Measurements from ENCODE around the gene KTN1.

KTN1 gene

DNA sequence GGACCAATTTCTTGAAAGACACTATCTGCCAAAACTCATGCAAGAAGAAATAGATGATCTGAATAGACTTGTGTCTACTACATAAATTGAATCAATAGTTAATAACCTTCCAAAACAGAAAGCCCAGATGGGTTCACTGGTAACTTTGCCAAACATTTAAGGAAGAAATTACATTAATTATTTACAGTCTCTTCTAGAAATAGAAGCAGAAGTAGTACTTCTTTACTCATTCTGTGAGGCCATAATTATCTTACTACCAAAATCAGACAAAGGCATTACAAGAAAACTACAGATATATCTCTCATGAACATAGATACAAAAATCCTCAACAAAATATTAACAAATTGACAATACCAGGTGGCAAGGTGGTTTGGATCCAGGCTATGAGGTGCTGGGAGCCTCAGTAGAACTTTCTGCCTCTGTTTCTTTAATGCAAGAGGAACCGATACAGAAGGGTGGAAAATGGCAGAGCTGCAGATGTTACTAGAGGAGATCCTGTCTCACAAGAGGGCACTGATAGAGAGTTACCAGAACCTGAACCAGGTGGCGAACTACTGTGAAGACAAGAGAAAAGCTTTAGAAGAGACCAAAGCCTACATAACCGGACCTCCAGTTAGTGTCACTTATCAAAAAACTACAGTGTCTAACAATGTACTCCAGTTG lies 33.7 kb upstream of the KTN1 start:
- Histone ChIP-seq H3K27me3 (ENCODE audit: insufficient read depth, low read length) (no peaks in the 10 kb centered on the region), H3K4me1 (ENCODE audit: insufficient read depth, low read length) (no peaks in the 10 kb centered on the region), H2AFZ (ENCODE audit: low read depth, low read length) (no peak overlapping the region), H3K4me3 (ENCODE audit: low read length) (no peak overlapping the region), H3K36me3 (ENCODE audit: insufficient read depth, low read length) (no peaks in the 10 kb centered on the region), H3K9me3 (ENCODE audit: low read length) (no peaks in the 10 kb centered on the region)

DNA sequence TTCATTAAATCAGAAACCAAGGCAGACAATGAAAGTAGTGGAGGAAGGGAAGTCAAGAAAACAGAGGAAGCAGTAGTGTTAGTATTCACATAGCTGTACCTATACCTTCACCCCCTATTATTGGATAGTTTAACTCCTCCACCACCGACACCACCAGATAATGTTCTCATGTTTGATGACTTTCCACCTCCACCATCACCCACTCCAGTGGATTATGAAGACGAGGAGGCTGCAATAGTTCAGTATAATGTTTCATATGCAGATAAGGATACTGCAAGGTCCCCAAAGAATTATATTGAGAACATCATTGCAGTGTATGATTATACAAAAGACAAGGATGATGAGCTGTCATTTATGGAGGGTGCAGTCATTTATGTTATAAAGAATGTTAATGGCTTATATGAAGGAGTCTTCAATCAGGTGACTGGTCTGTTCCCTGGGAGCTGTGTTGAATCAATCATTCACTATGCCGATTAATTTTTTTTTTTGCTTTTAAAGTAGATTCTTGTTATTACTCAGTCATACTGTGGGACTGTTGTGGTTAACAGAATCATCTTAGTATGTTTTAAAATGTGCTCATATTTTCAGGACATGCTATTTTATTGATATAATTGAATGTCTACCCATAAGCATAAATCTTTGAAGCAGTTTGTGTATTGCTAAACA lies 32.2 kb upstream of the KTN1 start:
- no peak overlapping the region for H3K4me3 ChIP-seq (ENCODE audit: low read length)
- no peak overlapping the region for H2AFZ ChIP-seq (ENCODE audit: low read depth, low read length)
- no peaks in the 10 kb centered on the region for H3K36me3 ChIP-seq (ENCODE audit: insufficient read depth, low read length)
- H3K9me3 ChIP-seq (ENCODE audit: low read length) = no peaks in the 10 kb centered on the region
- H3K27me3 ChIP-seq (ENCODE audit: insufficient read depth, low read length) = no peaks in the 10 kb centered on the region
- no peaks in the 10 kb centered on the region for H3K4me1 ChIP-seq (ENCODE audit: insufficient read depth, low read length)

DNA sequence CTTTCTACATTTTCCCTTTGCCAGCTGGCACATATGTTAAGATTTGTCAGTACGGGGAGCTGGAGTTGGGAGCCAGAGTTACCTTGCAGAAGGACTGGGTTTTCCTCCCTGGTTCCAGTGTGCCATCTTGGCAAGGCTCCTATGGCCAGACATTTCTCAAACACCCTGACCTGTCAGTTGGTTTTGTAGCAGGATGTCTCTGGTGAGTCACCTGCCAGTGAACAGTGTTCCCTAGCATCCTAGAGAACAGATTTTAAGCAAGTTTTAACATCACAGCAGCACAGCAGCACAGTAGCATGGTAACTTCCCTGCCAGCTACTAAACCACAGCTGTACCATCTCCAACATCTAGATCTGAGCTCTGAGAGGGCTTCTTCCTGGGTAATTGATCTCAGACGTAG lies 26.2 kb upstream of the KTN1 start:
- H2AFZ ChIP-seq (ENCODE audit: low read depth, low read length) = no peak overlapping the region
- H3K9me3 ChIP-seq (ENCODE audit: low read length) = peaks cover 3% of the 10 kb centered on the region
- peaks cover under 1% of the 10 kb centered on the region for H3K36me3 ChIP-seq (ENCODE audit: insufficient read depth, low read length)
- peaks cover 3% of the 10 kb centered on the region for H3K4me1 ChIP-seq (ENCODE audit: insufficient read depth, low read length)
- H3K4me3 ChIP-seq (ENCODE audit: low read length) = no peak overlapping the region
- no peaks in the 10 kb centered on the region for H3K27me3 ChIP-seq (ENCODE audit: insufficient read depth, low read length)

DNA sequence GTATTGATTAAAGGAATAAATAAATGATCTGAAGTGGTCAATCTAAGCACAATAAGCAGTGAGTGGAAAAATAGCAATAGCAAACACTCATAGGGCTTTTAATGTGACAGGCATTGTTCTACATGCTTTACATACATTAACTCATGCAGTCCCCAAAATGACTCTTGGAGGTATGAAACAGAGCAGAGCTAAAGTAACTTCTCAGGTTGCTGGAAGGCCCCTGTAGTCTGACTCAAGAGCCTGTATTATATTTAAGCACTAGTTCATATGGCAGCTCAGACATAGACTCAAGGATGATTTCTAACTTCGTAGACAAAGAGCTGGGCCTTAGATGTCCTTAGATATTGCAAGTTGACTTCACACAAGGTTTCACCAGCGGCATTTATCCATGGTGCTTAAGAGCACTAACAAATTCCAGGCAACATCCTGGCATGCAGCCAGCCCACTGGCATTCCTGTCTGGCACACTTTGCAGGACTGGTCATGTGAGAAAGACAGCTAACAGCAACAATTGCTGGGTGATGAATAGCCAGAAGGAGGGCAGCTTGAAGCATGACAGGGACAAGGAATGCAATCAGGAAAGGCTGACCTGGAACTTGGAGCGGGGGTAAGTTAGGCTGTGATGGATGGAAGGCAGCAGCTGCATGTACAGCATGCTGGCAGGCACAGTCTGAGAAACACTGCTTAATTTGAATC lies 22.9 kb upstream of the KTN1 start:
- peaks cover 3% of the 10 kb centered on the region for H3K36me3 ChIP-seq (ENCODE audit: insufficient read depth, low read length)
- peaks cover 3% of the 10 kb centered on the region for H3K4me1 ChIP-seq (ENCODE audit: insufficient read depth, low read length)
- no peak overlapping the region for H3K4me3 ChIP-seq (ENCODE audit: low read length)
- H3K27me3 ChIP-seq (ENCODE audit: insufficient read depth, low read length) = no peaks in the 10 kb centered on the region
- H3K9me3 ChIP-seq (ENCODE audit: low read length) = peaks cover 3% of the 10 kb centered on the region
- H2AFZ ChIP-seq (ENCODE audit: low read depth, low read length) = no peak overlapping the region

DNA sequence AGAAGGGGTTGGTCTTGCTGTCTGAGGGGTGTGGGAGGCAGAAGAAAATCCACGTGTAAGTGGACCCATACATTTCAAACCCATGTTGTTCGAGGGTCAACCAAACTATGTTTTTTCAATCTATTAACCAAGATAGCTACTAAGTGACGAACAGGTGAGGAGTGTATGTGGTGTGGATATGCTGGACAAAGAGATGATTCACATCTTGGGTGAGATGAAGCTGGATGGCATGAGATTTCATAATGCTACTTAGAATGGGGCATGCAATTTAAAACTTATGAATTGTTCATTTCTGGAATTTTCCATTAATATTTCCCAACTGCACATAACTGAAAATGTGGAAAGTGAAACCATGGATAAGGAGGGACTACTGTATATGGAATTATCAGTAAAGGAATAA lies 17.9 kb upstream of the KTN1 start:
- H2AFZ ChIP-seq (ENCODE audit: low read depth, low read length) = no peak overlapping the region
- no peak overlapping the region for H3K4me3 ChIP-seq (ENCODE audit: low read length)
- peaks cover 3% of the 10 kb centered on the region for H3K36me3 ChIP-seq (ENCODE audit: insufficient read depth, low read length)
- H3K27me3 ChIP-seq (ENCODE audit: insufficient read depth, low read length) = no peaks in the 10 kb centered on the region
- H3K4me1 ChIP-seq (ENCODE audit: insufficient read depth, low read length) = peaks cover 3% of the 10 kb centered on the region
- H3K9me3 ChIP-seq (ENCODE audit: low read length) = peaks cover under 1% of the 10 kb centered on the region

DNA sequence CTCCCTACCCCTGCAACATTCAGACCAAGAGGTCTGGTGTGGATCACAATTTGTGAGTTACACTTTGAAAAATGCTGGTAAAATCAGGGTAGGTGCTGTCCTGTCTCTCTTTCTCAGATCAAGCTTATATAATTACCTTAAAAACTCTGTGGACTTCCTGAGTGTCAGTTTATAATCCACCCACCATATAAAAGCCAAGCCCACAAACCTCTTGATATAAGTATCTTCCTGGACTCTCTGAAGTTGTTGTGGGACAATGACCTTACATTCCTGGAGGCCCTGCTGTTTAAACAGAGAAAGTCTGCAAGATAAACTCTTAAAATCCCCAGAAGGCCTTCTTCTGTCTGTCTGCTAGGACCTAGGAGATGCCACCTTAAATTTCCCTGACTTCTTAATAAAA lies 11.4 kb upstream of the KTN1 start:
- Histone ChIP-seq H3K4me3 (ENCODE audit: low read length) (no peak overlapping the region), H2AFZ (ENCODE audit: low read depth, low read length) (no peak overlapping the region), H3K9me3 (ENCODE audit: low read length) (peaks cover 2% of the 10 kb centered on the region), H3K4me1 (ENCODE audit: insufficient read depth, low read length) (no peaks in the 10 kb centered on the region), H3K27me3 (ENCODE audit: insufficient read depth, low read length) (no peaks in the 10 kb centered on the region), H3K36me3 (ENCODE audit: insufficient read depth, low read length) (no peaks in the 10 kb centered on the region)

DNA sequence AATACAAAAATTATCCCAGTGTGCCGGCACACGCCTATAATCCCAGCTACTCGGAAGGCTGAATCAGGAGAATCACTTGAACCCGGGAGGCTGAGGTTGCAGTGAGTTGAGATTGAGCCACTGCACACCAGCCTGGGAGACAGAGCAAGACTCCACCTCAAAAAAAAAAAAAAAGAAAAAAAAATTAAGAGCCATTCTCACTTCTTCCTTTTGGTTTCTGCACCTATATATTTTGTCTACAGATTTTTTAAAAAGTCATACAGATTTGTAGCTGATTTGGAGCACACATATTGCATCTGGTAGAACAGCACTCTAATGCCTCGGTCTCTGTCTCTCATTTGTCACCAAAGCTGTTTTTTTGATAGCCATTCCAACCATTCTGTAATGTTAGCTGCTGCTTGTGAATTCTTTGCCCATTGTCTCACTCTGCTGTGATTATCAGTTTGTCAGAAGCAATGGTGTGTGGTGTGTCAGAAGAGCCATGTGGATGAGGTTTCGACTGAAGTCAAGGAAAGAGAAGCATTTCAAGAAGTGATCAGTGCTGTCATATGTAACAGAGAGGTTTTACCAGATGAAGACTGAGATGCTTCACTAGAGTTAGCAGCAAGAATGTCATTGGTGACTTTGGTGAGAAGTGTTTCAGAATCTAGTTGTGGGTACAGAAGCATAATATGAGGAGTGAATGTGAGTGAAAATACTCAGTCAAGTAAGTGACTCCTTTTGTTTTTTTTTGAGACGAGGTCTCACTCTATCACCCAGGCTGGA lies 8.7 kb upstream of the KTN1 start:
- H3K4me1 ChIP-seq (ENCODE audit: insufficient read depth, low read length) = no peaks in the 10 kb centered on the region
- H3K36me3 ChIP-seq (ENCODE audit: insufficient read depth, low read length) = no peaks in the 10 kb centered on the region
- no peak overlapping the region for H3K4me3 ChIP-seq (ENCODE audit: low read length)
- H3K9me3 ChIP-seq (ENCODE audit: low read length) = peaks cover 2% of the 10 kb centered on the region
- no peaks in the 10 kb centered on the region for H3K27me3 ChIP-seq (ENCODE audit: insufficient read depth, low read length)
- H2AFZ ChIP-seq (ENCODE audit: low read depth, low read length) = no peak overlapping the region

DNA sequence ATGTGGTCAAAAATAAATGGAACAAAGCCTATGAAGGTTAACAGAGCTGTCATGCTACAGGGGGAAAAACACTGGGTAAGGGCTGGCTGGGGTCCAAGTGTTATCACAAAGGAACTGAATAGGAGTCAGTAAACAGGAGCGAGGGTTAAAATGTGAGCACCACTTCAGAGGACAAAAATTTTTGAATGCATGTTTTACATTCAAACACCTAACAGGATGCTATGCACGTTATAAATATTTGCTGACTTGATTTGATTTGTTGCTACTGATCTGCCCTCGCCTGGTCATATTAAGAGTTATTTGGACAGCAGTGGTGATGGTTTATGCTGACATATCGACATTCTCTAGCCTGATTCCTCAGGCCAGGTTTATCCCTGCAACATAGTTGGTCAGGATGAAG lies 7.4 kb upstream of the KTN1 start:
- Histone ChIP-seq H3K36me3 (ENCODE audit: insufficient read depth, low read length) (peaks cover 3% of the 10 kb centered on the region), H3K27me3 (ENCODE audit: insufficient read depth, low read length) (no peaks in the 10 kb centered on the region), H3K4me1 (ENCODE audit: insufficient read depth, low read length) (no peaks in the 10 kb centered on the region), H2AFZ (ENCODE audit: low read depth, low read length) (no peak overlapping the region), H3K9me3 (ENCODE audit: low read length) (no peaks in the 10 kb centered on the region), H3K4me3 (ENCODE audit: low read length) (no peak overlapping the region)

DNA sequence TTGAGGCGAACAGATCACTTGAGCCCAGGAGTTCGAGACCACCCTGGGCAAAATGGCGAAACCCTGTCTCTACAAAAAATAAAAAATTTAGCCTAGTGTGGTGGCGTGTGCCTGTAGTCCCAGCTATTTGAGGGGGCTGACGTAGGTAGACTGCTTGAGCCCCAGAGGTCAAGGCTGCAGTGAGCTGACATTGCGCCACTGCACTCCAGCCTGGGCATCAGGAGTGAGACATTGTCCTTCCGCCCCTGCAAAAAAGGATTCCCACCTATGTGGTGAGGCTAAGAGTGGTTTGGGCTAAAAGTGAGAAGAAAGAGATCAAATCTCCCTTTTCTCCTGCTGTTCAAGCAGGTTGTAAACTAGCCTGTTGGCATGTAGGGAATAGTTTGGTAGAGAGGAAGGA lies 5.0 kb upstream of the KTN1 start:
- no peak overlapping the region for H3K4me3 ChIP-seq (ENCODE audit: low read length)
- H3K4me1 ChIP-seq (ENCODE audit: insufficient read depth, low read length) = peaks cover 10% of the 10 kb centered on the region
- H3K36me3 ChIP-seq (ENCODE audit: insufficient read depth, low read length) = peaks cover 3% of the 10 kb centered on the region
- H2AFZ ChIP-seq (ENCODE audit: low read depth, low read length) = no peak overlapping the region
- H3K27me3 ChIP-seq (ENCODE audit: insufficient read depth, low read length) = no peaks in the 10 kb centered on the region
- H3K9me3 ChIP-seq (ENCODE audit: low read length) = no peaks in the 10 kb centered on the region

DNA sequence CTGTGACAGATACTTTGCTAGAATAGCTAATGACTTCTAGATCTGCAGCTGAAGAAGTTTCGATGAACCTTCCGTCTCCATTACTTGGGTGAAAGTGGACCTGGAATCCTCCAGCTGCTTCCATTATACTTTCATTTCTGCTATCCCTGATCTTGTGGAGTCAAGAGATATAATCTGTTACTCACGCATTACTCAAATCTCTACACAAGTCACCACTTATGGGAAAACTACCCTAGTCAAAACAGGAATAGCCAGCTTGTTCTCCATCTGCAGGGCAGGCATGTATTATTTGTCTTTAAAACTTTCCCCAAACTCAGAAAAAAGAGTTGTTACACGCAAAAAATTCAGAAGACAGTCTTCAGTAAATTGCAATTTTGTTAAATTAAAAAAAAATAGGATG lies 2.8 kb upstream of the KTN1 start:
- H3K27me3 ChIP-seq (ENCODE audit: insufficient read depth, low read length) = no peaks in the 10 kb centered on the region
- H3K36me3 ChIP-seq (ENCODE audit: insufficient read depth, low read length) = peaks cover 3% of the 10 kb centered on the region
- no peaks in the 10 kb centered on the region for H3K9me3 ChIP-seq (ENCODE audit: low read length)
- no peak overlapping the region for H3K4me3 ChIP-seq (ENCODE audit: low read length)
- H3K4me1 ChIP-seq (ENCODE audit: insufficient read depth, low read length) = peaks cover 18% of the 10 kb centered on the region
- no peak overlapping the region for H2AFZ ChIP-seq (ENCODE audit: low read depth, low read length)

DNA sequence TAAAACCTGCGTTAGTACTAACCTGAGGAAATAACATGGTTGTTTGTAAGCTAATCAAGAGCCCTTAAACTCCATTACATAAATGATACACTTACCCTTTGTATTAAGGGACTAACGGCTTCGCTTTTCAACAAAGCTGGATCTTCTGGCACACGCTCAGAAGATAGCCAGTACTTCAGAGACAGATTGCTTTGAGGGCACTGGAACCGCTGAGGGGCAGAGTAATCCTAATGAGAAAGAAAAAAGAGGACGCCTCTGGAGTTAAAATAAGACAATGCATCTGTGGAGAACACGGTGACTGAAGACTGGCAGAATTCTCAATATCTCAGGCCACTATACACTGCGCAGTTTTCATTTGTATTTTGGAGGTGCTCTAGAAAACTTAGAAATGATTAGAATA lies 1.5 kb upstream of the KTN1 start:
- Histone ChIP-seq H3K9me3 (ENCODE audit: low read length) (no peaks in the 10 kb centered on the region), H3K36me3 (ENCODE audit: insufficient read depth, low read length) (peaks cover 3% of the 10 kb centered on the region), H2AFZ (ENCODE audit: low read depth, low read length) (peak overlapping the region; percentile 89), H3K4me3 (ENCODE audit: low read length) (peak overlapping the region; percentile 67), H3K4me1 (ENCODE audit: insufficient read depth, low read length) (peaks cover 18% of the 10 kb centered on the region), H3K27me3 (ENCODE audit: insufficient read depth, low read length) (no peaks in the 10 kb centered on the region)

DNA sequence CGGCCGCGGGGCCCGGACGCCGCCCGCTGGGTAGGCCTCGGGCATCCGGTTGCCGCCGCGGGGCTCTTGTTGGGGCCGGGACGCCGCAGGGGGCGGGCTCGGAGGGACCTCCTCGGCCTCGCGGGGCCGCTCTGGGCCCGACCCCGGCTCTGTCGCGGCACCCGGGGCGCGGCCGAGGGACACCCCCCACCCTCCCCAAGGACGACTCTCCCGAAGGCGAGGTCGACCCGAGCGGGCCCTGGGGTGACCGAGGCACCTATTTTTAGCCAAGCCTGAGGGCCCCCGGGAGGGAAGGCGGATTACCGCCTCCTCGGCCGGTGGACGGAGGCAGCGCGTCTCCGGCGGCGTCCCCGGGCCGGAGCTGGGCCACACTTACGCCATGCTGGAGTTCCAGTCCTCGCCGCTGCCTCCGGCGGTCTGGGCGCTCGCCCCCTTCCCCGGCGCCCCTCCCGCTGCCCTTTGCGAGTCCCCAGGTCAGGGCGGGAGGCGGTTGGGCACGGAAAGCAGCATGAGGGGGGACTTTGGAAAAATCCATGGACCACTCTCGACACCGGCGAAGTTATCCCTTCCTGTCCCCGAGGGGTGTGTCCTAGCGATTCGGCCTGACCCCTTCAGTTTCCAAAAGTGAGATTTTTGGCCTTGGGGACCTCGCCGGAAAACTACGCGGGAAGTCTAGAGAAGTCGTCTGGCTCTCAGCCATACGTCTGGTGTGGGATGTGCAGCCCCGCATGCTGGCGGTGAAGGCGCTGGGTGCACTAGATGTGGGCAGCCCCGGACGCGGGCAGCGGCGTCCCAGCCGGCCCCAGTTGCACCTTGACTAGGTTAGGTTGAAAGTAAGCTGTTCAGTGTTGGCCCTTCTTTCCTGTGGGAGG lies 699 bp downstream of the KTN1 start:
- peak overlapping the region; percentile 67 for H3K4me3 ChIP-seq (ENCODE audit: low read length)
- H3K4me1 ChIP-seq (ENCODE audit: insufficient read depth, low read length) = peaks cover 24% of the 10 kb centered on the region
- peaks cover 3% of the 10 kb centered on the region for H3K36me3 ChIP-seq (ENCODE audit: insufficient read depth, low read length)
- H3K9me3 ChIP-seq (ENCODE audit: low read length) = no peaks in the 10 kb centered on the region
- H3K27me3 ChIP-seq (ENCODE audit: insufficient read depth, low read length) = no peaks in the 10 kb centered on the region
- H2AFZ ChIP-seq (ENCODE audit: low read depth, low read length) = peak overlapping the region; percentile 60
